ENCODE results near the gene C14orf93. TPM values are rescaled to one million over a fixed set of nuclear protein-coding genes. Genes with fewer than 3 reads are reported as not detected.
"Not testable (repeated sequence)": the region's sequence is repeated elsewhere in the genome, so short reads cannot be mapped to it uniquely, and the experiment has no call there.

The C14orf93 gene
- total and polyA plus RNA-seq, 2 donors (not counting 1 experiment from before 2014, with no cell fraction given), result 17.9 to 26.8 TPM

GRCh38 chr14:22966783-22967269 lies 43.1 kb downstream of the C14orf93 start:
- no peak for ATAC-seq (ENCODE audit: low read depth)

GRCh38 chr14:22965916-22966782 lies 43.8 kb downstream of the C14orf93 start:
- H3K27me3 Mint-ChIP-seq; H2AFZ ChIP-seq (ENCODE audit: insufficient read depth, low read depth, low read length, poor library complexity, severe bottlenecking); POLR2A ChIA-PET; H3K27ac Mint-ChIP-seq; ATAC-seq (ENCODE audit: low read depth); H3K4me1 ChIP-seq (ENCODE audit: control insufficient read depth in 2 of 2, insufficient read depth in 2 of 2, low read length in 2 of 2); H3K9me3 ChIP-seq (ENCODE audit: control extremely low read depth in 1 of 3, control insufficient read depth in 2 of 3, insufficient read depth in 1 of 3, low read length in 2 of 3); H3K9ac ChIP-seq (ENCODE audit: low read length); H3K4me2 ChIP-seq (replicated peaks; ENCODE audit: low read depth, low read length, poor library complexity, severe bottlenecking); H4K20me1 ChIP-seq (ENCODE audit: control insufficient read depth, insufficient read depth, low read length, poor library complexity, severe bottlenecking); H3K79me2 ChIP-seq (ENCODE audit: control insufficient read depth, insufficient read depth, low read length); H3K4me1 Mint-ChIP-seq; DNase-seq; H3K4me3 ChIP-seq (ENCODE audit: control extremely low read depth in 1 of 5, extremely low read depth in 1 of 5, insufficient read depth in 1 of 5, low read depth in 2 of 5, low read length in 4 of 5); H3K9me3 Mint-ChIP-seq (ENCODE audit: insufficient read depth); H3K4me3 Mint-ChIP-seq; H3K27me3 ChIP-seq (replicated peaks in 1 of 4; ENCODE audit: control extremely low read depth in 1 of 4, control insufficient read depth in 3 of 4, insufficient read depth in 4 of 4, low read length in 3 of 4); intact Hi-C loops (cut with micrococcal nuclease); H3K27ac ChIP-seq (ENCODE audit: low read length in 2 of 2); H3K36me3 ChIP-seq (replicated peaks in 1 of 2; ENCODE audit: control extremely low read depth in 1 of 2, control insufficient read depth in 1 of 2, extremely low read depth in 1 of 2, insufficient read depth in 2 of 2, low read length in 1 of 2): not testable (repeated sequence)
- 91% methylated on average over 6 of the region's 15 CpGs for WGBS (ENCODE audit: insufficient coverage)
- CTCF ChIA-PET, result interaction anchor here (0.5 to 12.0 kb wide), 2 partner anchors 10 to 18 kb away, joined by 3 to 264 read pairs; partner anchors contain the start of gene AJUBA

More at GRCh38 chr14:22966783-22967269, 43.1 kb downstream of the C14orf93 start:
- H3K4me3 ChIP-seq (ENCODE audit: control extremely low read depth in 1 of 5, extremely low read depth in 1 of 5, insufficient read depth in 1 of 5, low read depth in 2 of 5, low read length in 4 of 5), result no peak overlapping the region
- Mint-ChIP-seq H3K27me3 (peaks cover 8% of the 10 kb centered on the region), H3K9me3 (ENCODE audit: insufficient read depth) (no peaks in the 10 kb centered on the region), H3K27ac (no peak overlapping the region), H3K4me3 (no peak overlapping the region), H3K4me1 (no peaks in the 10 kb centered on the region)
- no peak overlapping the region for H3K27ac ChIP-seq (ENCODE audit: low read length in 2 of 2)
- intact Hi-C loops (cut with micrococcal nuclease), result no loop called here
- CTCF ChIA-PET, result interaction anchor here (0.5 to 12.0 kb wide), 2 partner anchors 9 to 18 kb away, joined by 3 to 264 read pairs; partner anchors contain the start of gene AJUBA
- no peaks in the 10 kb centered on the region for H3K27me3 ChIP-seq (replicated peaks in 1 of 4; ENCODE audit: control extremely low read depth in 1 of 4, control insufficient read depth in 3 of 4, insufficient read depth in 4 of 4, low read length in 3 of 4)
- H3K36me3 ChIP-seq (replicated peaks in 1 of 2; ENCODE audit: control extremely low read depth in 1 of 2, control insufficient read depth in 1 of 2, extremely low read depth in 1 of 2, insufficient read depth in 2 of 2, low read length in 1 of 2), result no peaks in the 10 kb centered on the region
- POLR2A ChIA-PET, result no interaction called here
- WGBS (ENCODE audit: insufficient coverage), result no CpG with 5 or more reads among the region's 4 CpGs
- no peak overlapping the region for H3K4me2 ChIP-seq (replicated peaks; ENCODE audit: low read depth, low read length, poor library complexity, severe bottlenecking)
- no peak overlapping the region for H2AFZ ChIP-seq (ENCODE audit: insufficient read depth, low read depth, low read length, poor library complexity, severe bottlenecking)
- no peak for DNase-seq
- no peaks in the 10 kb centered on the region for H3K9me3 ChIP-seq (ENCODE audit: control extremely low read depth in 1 of 3, control insufficient read depth in 2 of 3, insufficient read depth in 1 of 3, low read length in 2 of 3)
- no peaks in the 10 kb centered on the region for H3K4me1 ChIP-seq (ENCODE audit: control insufficient read depth in 2 of 2, insufficient read depth in 2 of 2, low read length in 2 of 2)
- no peak overlapping the region for H3K9ac ChIP-seq (ENCODE audit: low read length)
- TF ChIP-seq CTCF (IDR thresholded peaks at IDR 0.05), result no peak
- no peak for TF ChIP-seq EZH2 (IDR thresholded peaks at IDR 0.05; ENCODE audit: borderline replicate concordance, insufficient read depth, low read depth, low read length, poor library complexity, severe bottlenecking)
- no peaks in the 10 kb centered on the region for H4K20me1 ChIP-seq (ENCODE audit: control insufficient read depth, insufficient read depth, low read length, poor library complexity, severe bottlenecking)
- H3K79me2 ChIP-seq (ENCODE audit: control insufficient read depth, insufficient read depth, low read length), result no peaks in the 10 kb centered on the region
